ENCODE data around the gene PRKAR1B. TPM values are rescaled to one million over a fixed set of nuclear protein-coding genes. Genes with fewer than 3 reads are reported as not detected.

The PRKAR1B gene
- total RNA-seq, 2 donors from 2014 or later = 15.6 to 18.4 TPM

- TF ChIP-seq CTCF (IDR thresholded peaks at IDR 0.05) = no peak
- Histone ChIP-seq H3K4me1 (ENCODE audit: control insufficient read depth in 1 of 2, low read depth in 2 of 2) (peaks cover 4 to 22% of the 10 kb centered on the region in 2 donors), H3K27me3 (replicated peaks; ENCODE audit: insufficient read depth) (no peaks in the 10 kb centered on the region), H3K27ac (no peak overlapping the region), H3K36me3 (no peaks in the 10 kb centered on the region), H3K9me3 (no peaks in the 10 kb centered on the region), H3K4me3 (no peak overlapping the region)
- no peak for DNase-seq (ENCODE audit: low spot score)
- no peak for ATAC-seq (ENCODE audit: insufficient number of reproducible peaks, low FRiP score, low read depth)
Observed at GRCh38 chr7:577741-578370, 149.2 kb downstream of the PRKAR1B start.

- no peak overlapping the region for H3K4me3 ChIP-seq
- no peaks in the 10 kb centered on the region for H3K36me3 ChIP-seq
- no peak for TF ChIP-seq CTCF (IDR thresholded peaks at IDR 0.05)
- H3K27me3 ChIP-seq (replicated peaks; ENCODE audit: insufficient read depth) = no peaks in the 10 kb centered on the region
- DNase-seq (ENCODE audit: low spot score) = no peak
- H3K4me1 ChIP-seq (ENCODE audit: control insufficient read depth in 1 of 2, low read depth in 2 of 2) = peaks cover 4 to 22% of the 10 kb centered on the region in 2 donors
- H3K9me3 ChIP-seq = no peaks in the 10 kb centered on the region
- no peak overlapping the region for H3K27ac ChIP-seq
- ATAC-seq (ENCODE audit: insufficient number of reproducible peaks, low FRiP score, low read depth) = no peak
Observed at GRCh38 chr7:577278-577665, 149.8 kb downstream of the PRKAR1B start.

GRCh38 chr7:576524-577277 is 150.4 kb downstream of the PRKAR1B start:
- Histone ChIP-seq H3K4me3 (no peak overlapping the region), H3K27ac (no peak overlapping the region), H3K9me3 (no peaks in the 10 kb centered on the region), H3K36me3 (no peaks in the 10 kb centered on the region), H3K27me3 (replicated peaks; ENCODE audit: insufficient read depth) (no peaks in the 10 kb centered on the region), H3K4me1 (ENCODE audit: control insufficient read depth in 1 of 2, low read depth in 2 of 2) (peaks cover 4 to 22% of the 10 kb centered on the region in 2 donors)
- no peak for TF ChIP-seq CTCF (IDR thresholded peaks at IDR 0.05)
- ATAC-seq (ENCODE audit: insufficient number of reproducible peaks, low FRiP score, low read depth) (no peak), DNase-seq (ENCODE audit: low spot score) (no peak)

GRCh38 chr7:575425-576366 is 151.4 kb downstream of the PRKAR1B start:
- no peak overlapping the region for H3K4me3 ChIP-seq
- no peaks in the 10 kb centered on the region for H3K9me3 ChIP-seq
- no peaks in the 10 kb centered on the region for H3K36me3 ChIP-seq
- no peaks in the 10 kb centered on the region for H3K27me3 ChIP-seq (replicated peaks; ENCODE audit: insufficient read depth)
- TF ChIP-seq CTCF (IDR thresholded peaks at IDR 0.05) = no peak
- ATAC-seq (ENCODE audit: insufficient number of reproducible peaks, low FRiP score, low read depth) (no peak), DNase-seq (ENCODE audit: low spot score) (no peak)
- no peak overlapping the region for H3K27ac ChIP-seq
- H3K4me1 ChIP-seq (ENCODE audit: control insufficient read depth in 1 of 2, low read depth in 2 of 2) = peaks cover 4 to 22% of the 10 kb centered on the region in 2 donors

Measured in thoracic aorta (tissue), 2 donors.